IPS-18a (cell line): ENCODE measurements around the gene GAS6.
"Not testable (repeated sequence)": the region's sequence is repeated elsewhere in the genome, so short reads cannot be mapped to it uniquely, and the experiment has no call there.

Source experiments
- H3K27ac ChIP-seq: one replicate; pipeline ENCODE4 v1.5.1; 2013; ENCODE audit warnings: low read length
- H3K27me3 ChIP-seq: one replicate; pipeline ENCODE4 v1.6.1; 2013; ENCODE audit warnings: mild to moderate bottlenecking, low read length; ENCODE audit not compliant: control insufficient read depth, insufficient read depth
- H3K36me3 ChIP-seq: one replicate; pipeline ENCODE4 v1.6.1; 2013; ENCODE audit warnings: low read depth, low read length; ENCODE audit not compliant: control insufficient read depth
- H3K4me1 ChIP-seq: one replicate; pipeline ENCODE4 v1.6.1; 2013; ENCODE audit warnings: low read depth, low read length; ENCODE audit not compliant: control insufficient read depth
- H3K4me3 ChIP-seq: one replicate; pipeline ENCODE4 v1.5.1; 2013; ENCODE audit warnings: low read length
- H3K9ac ChIP-seq: one replicate; pipeline ENCODE4 v1.6.1; 2013; ENCODE audit warnings: mild to moderate bottlenecking, low read length, moderate library complexity
- H3K9me3 ChIP-seq: one replicate; pipeline ENCODE4 v1.6.1; 2013; ENCODE audit warnings: low read depth, low read length; ENCODE audit not compliant: control insufficient read depth

GAS6 gene

DNA sequence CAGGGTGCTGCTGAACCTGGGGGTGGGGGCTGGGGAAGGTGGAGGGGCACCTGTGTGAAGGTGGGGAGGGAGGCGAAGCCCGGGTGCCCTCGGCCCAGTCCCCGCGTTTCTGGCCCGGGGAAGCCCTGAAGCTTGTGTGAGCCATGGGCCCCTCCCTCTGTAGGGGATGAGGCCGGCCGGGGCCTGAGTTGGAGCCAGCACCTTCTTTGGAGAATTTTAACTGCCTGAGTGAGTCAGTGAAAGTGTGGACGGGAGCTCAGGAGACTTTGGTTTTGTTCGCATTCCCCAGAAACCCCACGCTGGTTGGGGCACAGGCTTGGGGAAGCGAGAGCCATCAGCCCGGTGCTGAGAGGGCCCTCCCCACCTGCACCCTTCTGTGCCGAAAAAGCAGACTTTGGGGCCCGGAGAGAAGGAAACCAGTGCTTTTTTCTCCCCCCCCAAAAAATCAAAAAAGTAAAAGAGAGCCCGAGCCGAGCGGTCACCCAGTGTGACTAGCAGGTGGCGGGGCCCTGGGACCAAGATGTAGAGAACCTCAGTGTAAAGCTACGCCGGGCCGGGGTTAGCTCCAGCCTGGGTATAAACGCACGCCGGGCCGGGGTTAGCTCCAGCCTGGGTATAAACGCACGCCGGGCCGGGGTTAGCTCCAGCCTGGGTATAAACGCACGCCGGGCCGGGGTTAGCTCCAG lies 59.7 kb downstream of the GAS6 start:
- Histone ChIP-seq H3K27me3 (no peaks in the 10 kb centered on the region), H3K9me3 (no peaks in the 10 kb centered on the region), H3K4me1 (peaks cover 5% of the 10 kb centered on the region), H3K27ac (no peak overlapping the region), H3K9ac (no peak overlapping the region), H3K4me3 (no peak overlapping the region), H3K36me3 (no peaks in the 10 kb centered on the region)

DNA sequence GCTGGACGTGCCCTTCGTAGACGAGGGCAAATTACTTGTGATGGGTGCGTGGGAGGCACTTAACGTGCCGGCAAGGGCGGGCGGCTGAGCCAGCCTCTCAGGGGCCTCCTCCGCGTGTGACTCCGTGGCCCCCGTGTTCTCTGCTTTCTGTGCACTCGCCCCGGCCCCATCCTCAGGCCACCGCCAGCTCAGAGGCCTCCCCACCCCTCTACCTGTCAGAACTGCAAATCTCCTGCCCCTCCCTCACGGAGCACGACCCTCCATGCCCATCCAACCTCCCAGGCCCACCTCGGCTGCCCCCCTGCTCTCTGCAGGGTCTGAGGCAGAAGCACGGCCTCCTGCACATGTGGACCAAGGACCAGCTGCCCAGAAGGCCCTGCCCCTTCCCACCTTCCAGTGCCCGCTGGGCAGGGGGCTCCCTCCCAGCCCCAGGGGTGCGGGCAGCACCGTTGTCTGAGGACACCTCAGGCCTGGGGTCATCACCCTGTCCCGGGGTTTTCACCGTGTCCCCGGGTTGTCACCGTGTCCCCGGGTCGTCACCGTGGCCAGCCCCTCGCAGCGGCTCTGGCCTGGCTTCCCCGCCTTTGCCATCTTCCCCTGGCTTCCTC lies 60.4 kb downstream of the GAS6 start:
- H3K4me3 ChIP-seq, result no peak overlapping the region
- H3K27ac ChIP-seq, result no peak overlapping the region
- no peak overlapping the region for H3K9ac ChIP-seq
- H3K4me1 ChIP-seq, result peaks cover 5% of the 10 kb centered on the region
- no peaks in the 10 kb centered on the region for H3K36me3 ChIP-seq
- H3K9me3 ChIP-seq, result no peaks in the 10 kb centered on the region
- no peaks in the 10 kb centered on the region for H3K27me3 ChIP-seq

DNA sequence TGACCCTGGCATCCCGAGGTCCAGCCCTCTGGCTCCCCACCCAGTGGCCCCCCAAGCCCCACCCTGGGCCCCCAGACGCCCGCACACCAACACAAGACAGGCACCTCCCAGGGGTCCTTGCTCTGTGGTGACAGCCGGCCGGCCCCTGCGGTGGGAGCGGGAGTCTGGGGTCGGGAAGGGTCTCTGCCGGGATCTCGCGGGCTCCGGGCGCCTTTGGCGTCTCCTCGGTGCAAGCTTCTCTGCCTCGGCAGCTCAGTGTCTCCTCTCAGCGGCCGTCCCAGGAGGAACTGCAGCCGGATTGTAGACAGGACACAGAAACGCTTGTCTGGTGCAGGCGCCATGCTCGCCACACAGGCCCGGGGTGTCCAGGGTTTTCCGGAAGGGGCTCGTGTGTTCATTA lies 61.1 kb downstream of the GAS6 start:
- Histone ChIP-seq H3K36me3 (no peaks in the 10 kb centered on the region), H3K9me3 (no peaks in the 10 kb centered on the region), H3K4me3 (no peak overlapping the region), H3K9ac (no peak overlapping the region), H3K4me1 (peaks cover 5% of the 10 kb centered on the region), H3K27me3 (no peaks in the 10 kb centered on the region), H3K27ac (no peak overlapping the region)

DNA sequence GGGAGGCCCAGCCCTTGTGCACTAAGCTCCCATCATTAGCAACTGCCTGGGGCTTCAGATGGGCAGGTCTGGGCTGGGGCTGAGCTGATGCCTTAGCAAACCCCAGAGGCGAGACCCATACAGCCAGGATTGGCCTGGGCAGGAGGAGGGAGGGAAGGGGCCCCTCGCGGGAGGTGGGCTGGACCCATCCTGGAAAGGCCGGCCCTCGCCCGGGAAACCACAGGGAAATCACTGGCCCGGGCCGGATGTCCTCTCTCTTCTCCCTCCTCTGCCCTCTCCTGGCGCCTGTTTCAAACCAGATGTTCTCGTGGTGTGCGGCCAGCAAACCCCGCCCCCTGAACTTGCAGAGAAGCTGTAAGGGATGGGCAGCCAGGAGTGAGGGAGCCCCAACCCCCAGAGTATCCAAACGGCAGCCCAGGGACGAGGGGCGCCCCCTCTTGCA lies 61.8 kb downstream of the GAS6 start:
- H3K4me1 ChIP-seq, result peaks cover 5% of the 10 kb centered on the region
- no peak overlapping the region for H3K4me3 ChIP-seq
- H3K27ac ChIP-seq, result no peak overlapping the region
- H3K9me3 ChIP-seq, result no peaks in the 10 kb centered on the region
- H3K27me3 ChIP-seq, result no peaks in the 10 kb centered on the region
- H3K36me3 ChIP-seq, result no peaks in the 10 kb centered on the region
- no peak overlapping the region for H3K9ac ChIP-seq

DNA sequence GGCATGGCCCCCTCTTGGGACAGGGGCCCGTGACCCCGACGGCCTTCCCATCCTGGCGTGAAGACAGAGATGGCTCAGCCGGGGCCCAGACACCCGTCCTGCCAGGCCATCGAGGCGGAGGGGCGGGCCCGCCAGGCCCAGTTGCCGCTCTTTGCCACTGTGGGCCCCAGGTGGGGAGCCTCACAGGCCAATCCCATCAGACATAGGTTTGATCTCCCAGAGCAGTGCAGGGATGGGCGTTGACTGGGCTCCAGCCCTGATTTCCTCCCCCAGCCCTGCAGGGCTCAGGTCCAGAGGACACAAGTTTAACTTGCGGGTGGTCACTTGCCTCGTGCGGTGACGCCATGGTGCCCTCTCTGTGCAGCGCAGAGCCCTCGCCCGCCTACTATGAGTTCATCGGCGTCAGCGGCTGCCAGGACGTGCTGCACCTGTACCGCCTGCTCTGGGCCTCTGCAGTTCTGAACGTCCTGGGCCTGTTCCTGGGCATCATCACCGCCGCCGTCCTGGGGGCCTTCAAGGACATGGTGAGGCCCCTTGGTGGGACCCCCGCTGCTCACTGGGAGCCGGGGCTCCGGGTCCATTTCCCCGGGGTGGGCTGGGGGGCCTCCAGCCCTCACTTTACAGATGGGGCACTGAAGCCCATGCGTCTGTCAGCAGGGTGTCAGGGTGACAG lies 62.5 kb downstream of the GAS6 start:
- H3K9ac ChIP-seq, result no peak overlapping the region
- no peaks in the 10 kb centered on the region for H3K9me3 ChIP-seq
- H3K4me1 ChIP-seq, result peaks cover 5% of the 10 kb centered on the region
- no peaks in the 10 kb centered on the region for H3K36me3 ChIP-seq
- no peaks in the 10 kb centered on the region for H3K27me3 ChIP-seq
- no peak overlapping the region for H3K27ac ChIP-seq
- H3K4me3 ChIP-seq, result no peak overlapping the region

DNA sequence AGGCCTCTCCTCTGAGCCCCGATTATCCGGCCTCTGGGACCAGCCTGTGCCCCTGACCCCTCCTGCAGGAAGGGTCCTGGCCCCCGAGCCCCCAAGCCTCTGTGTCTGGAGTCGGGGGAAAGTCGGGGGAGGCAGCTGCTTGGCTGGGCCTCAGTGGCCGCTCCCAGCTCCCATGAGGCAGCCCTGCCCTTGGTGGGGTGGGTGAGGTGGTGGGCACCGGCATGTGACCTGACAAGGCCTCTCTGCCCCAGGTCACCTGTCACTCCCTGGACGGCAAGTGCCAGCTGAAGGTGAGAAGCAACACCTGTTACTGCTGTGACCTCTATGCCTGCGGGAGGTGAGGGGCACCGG lies 63.3 kb downstream of the GAS6 start:
- Histone ChIP-seq H3K27me3 (no peaks in the 10 kb centered on the region), H3K36me3 (no peaks in the 10 kb centered on the region), H3K27ac (no peak overlapping the region)

DNA sequence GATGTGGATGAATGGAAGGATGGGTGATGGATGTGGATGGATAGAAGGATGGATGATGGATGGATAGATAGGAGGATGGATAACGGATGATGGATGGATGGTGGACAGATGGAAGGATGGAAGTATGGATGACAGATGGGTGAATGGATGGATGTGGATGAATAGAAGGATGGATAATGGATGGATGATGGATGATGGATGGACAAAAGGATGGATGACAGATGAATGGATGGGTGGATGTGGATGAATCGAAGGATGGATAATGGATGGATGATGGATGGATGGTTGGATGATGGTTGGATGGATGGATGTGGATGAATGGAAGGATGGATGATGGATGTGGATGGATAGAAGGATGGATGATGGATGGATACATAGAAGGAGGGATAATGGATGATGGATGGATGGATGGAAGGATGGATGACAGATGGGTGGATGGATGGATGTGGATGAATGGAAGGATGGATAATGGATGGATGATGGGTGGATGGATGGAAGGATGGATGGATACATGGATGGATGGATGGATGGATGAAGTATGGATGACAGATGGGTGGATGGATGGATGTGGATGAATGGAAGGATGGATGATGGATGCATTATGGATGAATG lies 65.6 kb downstream of the GAS6 start:
- Histone ChIP-seq H3K27ac (no peak overlapping the region), H3K9me3 (no peaks in the 10 kb centered on the region), H3K27me3 (no peaks in the 10 kb centered on the region)

More for the DNA sequence above, 63.3 kb downstream of the GAS6 start:
- H3K4me3 ChIP-seq, result no peak overlapping the region
- H3K9ac ChIP-seq, result no peak overlapping the region
- no peaks in the 10 kb centered on the region for H3K9me3 ChIP-seq
- peaks cover 5% of the 10 kb centered on the region for H3K4me1 ChIP-seq

DNA sequence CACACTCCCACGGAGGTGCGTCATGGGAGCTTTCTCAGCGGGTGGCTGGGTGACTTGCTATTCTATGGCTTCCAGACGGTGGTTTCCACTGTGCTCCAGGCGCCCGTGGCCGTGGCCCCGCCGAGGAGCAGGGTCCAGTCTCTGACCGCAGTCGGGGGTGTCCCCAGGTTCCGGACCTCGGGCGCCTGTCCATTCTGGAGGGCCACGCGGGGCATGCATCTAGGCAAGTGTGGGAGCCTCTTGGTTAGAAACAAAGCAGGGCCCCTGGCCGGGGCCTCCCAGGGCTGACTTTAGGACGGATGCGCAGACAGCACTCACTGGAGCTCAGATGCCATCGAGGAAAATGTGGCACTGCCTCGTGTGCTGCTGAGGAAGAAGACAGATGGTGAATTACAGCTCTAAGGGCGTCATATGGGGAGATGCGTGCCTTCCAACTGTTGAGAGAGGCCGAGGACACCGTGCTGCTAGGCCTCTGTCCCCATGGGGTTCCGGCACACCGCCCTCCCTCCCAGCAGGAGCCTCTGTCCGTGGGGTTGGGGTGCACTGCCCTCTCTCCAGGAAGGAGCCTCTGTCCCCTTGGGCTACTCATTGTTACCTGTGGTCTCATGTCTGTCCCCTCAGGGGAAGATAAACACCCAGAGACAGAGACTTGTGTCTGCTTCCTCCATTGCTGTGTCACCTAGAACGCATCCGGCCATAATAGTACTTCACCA lies 66.8 kb downstream of the GAS6 start:
- Histone ChIP-seq H3K36me3 (no peaks in the 10 kb centered on the region), H3K27me3 (no peaks in the 10 kb centered on the region), H3K9me3 (no peaks in the 10 kb centered on the region), H3K4me3 (no peak overlapping the region), H3K9ac (no peak overlapping the region), H3K27ac (no peak overlapping the region), H3K4me1 (peaks cover 5% of the 10 kb centered on the region)

More for the DNA sequence above, 65.6 kb downstream of the GAS6 start:
- H3K36me3 ChIP-seq, result no peaks in the 10 kb centered on the region
- no peak overlapping the region for H3K9ac ChIP-seq
- peaks cover 5% of the 10 kb centered on the region for H3K4me1 ChIP-seq
- no peak overlapping the region for H3K4me3 ChIP-seq

DNA sequence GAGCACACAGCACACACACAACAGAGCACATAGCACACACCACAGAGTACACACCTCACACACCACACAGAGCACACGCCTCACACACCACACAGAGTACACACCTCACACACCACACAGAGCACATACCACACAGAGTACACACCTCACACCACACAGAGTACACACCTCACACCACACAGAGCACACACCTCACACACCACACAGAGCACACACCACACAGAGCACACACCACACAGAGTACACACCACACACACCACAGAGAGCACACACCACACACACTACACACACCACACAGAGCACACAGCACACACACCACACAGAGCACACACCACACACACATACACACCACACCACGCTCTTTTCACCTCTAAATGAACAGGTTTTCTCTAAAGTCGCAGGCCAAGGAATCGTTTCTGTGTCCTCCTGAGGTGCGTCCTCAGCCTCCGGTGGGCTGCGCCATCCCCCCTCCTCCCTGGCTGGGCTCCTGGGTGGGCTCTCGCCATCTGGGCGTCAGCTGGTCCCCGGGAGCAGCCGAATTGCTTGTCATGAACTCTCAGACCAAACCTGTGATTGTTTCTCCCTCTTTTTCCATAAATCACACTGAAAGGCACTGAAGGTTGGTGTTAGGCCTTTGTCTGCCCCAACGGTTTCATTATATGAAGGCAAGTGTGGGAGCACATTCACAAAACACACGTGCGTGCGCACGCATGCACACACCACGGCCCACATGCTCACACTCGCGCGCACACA lies 67.5 kb downstream of the GAS6 start:
- H3K9me3 ChIP-seq, result no peaks in the 10 kb centered on the region
- no peaks in the 10 kb centered on the region for H3K4me1 ChIP-seq
- no peak overlapping the region for H3K27ac ChIP-seq
- no peaks in the 10 kb centered on the region for H3K36me3 ChIP-seq
- H3K27me3 ChIP-seq, result no peaks in the 10 kb centered on the region
- no peak overlapping the region for H3K9ac ChIP-seq
- H3K4me3 ChIP-seq, result no peak overlapping the region

DNA sequence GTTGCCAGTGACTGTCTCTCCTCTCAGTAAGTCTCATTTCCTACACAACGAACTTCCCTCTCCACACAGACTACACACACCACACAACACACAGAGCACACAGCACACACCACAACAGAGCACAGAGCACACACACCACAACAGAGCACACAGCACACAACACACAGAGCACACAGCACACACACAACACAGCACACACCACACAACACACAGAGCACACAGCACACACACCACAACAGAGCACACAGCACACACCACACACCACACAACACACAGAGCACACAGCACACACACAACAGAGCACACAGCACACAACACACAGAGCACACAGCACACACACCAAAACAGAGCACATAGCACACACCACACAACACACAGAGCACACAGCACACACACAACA lies 68.5 kb downstream of the GAS6 start:
- not testable (repeated sequence) for H3K4me1 ChIP-seq, H3K36me3 ChIP-seq, H3K27ac ChIP-seq, H3K4me3 ChIP-seq, H3K27me3 ChIP-seq, H3K9ac ChIP-seq, H3K9me3 ChIP-seq

DNA sequence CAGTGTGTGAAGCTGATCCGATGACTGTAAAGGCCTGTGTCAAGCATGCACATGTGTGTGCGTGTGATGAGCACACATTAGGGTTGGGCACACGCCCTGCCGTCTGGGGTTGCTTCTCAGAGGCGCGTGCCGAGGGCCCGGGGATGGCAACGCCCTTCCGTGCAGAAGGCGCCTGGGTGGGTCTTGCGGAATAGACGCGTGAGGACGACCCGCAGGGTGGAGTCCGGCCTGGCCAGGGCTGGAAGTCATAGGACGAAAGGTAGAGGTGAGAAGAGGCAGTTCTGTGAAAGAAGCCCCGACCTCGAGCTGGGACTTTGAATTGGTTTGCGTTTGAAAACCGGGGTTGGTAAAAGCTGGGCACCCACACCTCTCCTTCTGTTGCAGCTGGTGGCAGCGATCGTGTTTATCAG lies 69.1 kb downstream of the GAS6 start:
- H3K9ac ChIP-seq, result no peak overlapping the region
- H3K27ac ChIP-seq, result no peak overlapping the region
- H3K36me3 ChIP-seq, result no peaks in the 10 kb centered on the region
- no peaks in the 10 kb centered on the region for H3K9me3 ChIP-seq
- H3K4me1 ChIP-seq, result no peaks in the 10 kb centered on the region
- no peak overlapping the region for H3K4me3 ChIP-seq
- H3K27me3 ChIP-seq, result no peaks in the 10 kb centered on the region
